ENCODE results near the gene DMAC2L.
"Not testable (repeated sequence)": the region's sequence is repeated elsewhere in the genome, so short reads cannot be mapped to it uniquely, and the experiment has no call there.

The DMAC2L gene

GRCh38 chr14:50357753-50358395 lies 45.8 kb downstream of the DMAC2L start:
- no peak for DNase-seq

GRCh38 chr14:50359631-50360030 lies 47.5 kb downstream of the DMAC2L start:
- DNase-seq, result no peak

- no peak for DNase-seq
Measured at GRCh38 chr14:50360093-50360492, 48.0 kb downstream of the DMAC2L start.

- no peak for DNase-seq
Measured at GRCh38 chr14:50360851-50361250, 48.7 kb downstream of the DMAC2L start.

- not testable (repeated sequence) for DNase-seq
Measured at GRCh38 chr14:50361473-50362403, 49.6 kb downstream of the DMAC2L start.

- DNase-seq, result peak; percentile 30
Measured at GRCh38 chr14:50362764-50363713, 50.9 kb downstream of the DMAC2L start.

GRCh38 chr14:50363714-50364111 lies 51.6 kb downstream of the DMAC2L start:
- peak; percentile 58 for DNase-seq

GRCh38 chr14:50364792-50365191 lies 52.7 kb downstream of the DMAC2L start:
- DNase-seq, result no peak

GRCh38 chr14:50365572-50365971 lies 53.4 kb downstream of the DMAC2L start:
- DNase-seq, result not testable (repeated sequence)

- no peak for DNase-seq
Measured at GRCh38 chr14:50366115-50366514, 54.0 kb downstream of the DMAC2L start.

- no peak for DNase-seq
Measured at GRCh38 chr14:50366589-50366988, 54.5 kb downstream of the DMAC2L start.

GRCh38 chr14:50371546-50371945 lies 59.4 kb downstream of the DMAC2L start:
- DNase-seq, result no peak

- no peak for DNase-seq
Measured at GRCh38 chr14:50373959-50374358, 61.8 kb downstream of the DMAC2L start.

GRCh38 chr14:50375760-50376159 lies 63.6 kb downstream of the DMAC2L start:
- no peak for DNase-seq
